IMR-90 (cell line): ENCODE results near the gene RNF125.

Source experiments
- CTCF ChIP-seq: conservative IDR thresholded peaks from 2 replicates; pipeline ENCODE4 v1.5.1; 2012; ENCODE audit warnings: mild to moderate bottlenecking, low read depth, low read length, improper control_type of control experiment
- TF ChIP-seq, protein P1 (sequence below): fragments of 150-350 bp; IDR thresholded peaks from 2 replicates; pipeline ENCODE4 v1.6.1; 2017; ENCODE audit warnings: mild to moderate bottlenecking, antibody characterized with exemption, low read length, low read depth

DNA sequence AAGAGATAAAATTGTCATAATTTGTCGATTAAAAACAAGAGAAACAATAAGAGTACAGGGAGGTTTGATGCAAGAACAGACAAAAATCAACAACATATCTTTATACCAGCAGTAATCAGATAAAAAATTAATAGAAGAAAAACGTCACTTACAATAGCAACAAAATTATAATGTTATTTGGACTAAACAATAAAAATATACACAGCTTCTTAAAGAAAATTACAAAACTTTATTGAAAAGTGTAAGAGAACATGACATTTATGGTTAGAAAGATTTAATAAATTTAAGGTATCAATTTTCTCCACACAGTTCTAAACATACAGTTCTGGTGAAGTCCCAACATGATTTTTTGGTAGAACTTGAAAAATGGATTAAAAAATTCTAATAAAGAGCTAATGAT, 85.9 kb downstream of the RNF125 start:
- TF ChIP-seq CTCF: no peak
- TF ChIP-seq, protein P1, sequence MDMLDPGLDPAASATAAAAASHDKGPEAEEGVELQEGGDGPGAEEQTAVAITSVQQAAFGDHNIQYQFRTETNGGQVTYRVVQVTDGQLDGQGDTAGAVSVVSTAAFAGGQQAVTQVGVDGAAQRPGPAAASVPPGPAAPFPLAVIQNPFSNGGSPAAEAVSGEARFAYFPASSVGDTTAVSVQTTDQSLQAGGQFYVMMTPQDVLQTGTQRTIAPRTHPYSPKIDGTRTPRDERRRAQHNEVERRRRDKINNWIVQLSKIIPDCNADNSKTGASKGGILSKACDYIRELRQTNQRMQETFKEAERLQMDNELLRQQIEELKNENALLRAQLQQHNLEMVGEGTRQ: no peak
